GM12872 (cell line): ENCODE results near the gene SRGAP3.

Experiments used
- TF ChIP-seq, protein P1 (sequence below): IDR thresholded peaks from 3 replicates; pipeline ENCODE4 v1.5.1; 2011; ENCODE audit warnings: low read depth, mild to moderate bottlenecking, low read length, moderate library complexity; ENCODE audit not compliant: insufficient read depth

Gene SRGAP3

DNA sequence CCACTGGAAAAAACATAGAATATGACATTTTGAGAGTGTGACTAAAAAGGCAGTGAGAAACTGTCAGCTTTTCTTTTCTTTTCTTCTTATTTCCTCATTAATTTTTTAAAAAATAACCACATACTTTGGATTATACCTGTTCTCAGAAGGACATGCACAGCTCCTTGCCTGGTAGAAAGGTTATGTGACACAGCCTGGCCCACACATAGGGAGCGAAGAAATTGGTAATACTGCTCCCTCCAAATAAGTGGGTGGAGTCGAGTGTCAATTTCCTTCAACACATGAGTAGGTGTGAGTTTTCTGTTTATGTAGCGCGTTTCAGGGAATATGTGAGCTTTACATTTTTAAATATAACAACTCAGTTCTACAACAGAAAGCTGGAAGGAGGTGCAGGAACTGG lies 257.2 kb downstream of the SRGAP3 start:
- TF ChIP-seq, protein P1, sequence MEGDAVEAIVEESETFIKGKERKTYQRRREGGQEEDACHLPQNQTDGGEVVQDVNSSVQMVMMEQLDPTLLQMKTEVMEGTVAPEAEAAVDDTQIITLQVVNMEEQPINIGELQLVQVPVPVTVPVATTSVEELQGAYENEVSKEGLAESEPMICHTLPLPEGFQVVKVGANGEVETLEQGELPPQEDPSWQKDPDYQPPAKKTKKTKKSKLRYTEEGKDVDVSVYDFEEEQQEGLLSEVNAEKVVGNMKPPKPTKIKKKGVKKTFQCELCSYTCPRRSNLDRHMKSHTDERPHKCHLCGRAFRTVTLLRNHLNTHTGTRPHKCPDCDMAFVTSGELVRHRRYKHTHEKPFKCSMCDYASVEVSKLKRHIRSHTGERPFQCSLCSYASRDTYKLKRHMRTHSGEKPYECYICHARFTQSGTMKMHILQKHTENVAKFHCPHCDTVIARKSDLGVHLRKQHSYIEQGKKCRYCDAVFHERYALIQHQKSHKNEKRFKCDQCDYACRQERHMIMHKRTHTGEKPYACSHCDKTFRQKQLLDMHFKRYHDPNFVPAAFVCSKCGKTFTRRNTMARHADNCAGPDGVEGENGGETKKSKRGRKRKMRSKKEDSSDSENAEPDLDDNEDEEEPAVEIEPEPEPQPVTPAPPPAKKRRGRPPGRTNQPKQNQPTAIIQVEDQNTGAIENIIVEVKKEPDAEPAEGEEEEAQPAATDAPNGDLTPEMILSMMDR = no peak

DNA sequence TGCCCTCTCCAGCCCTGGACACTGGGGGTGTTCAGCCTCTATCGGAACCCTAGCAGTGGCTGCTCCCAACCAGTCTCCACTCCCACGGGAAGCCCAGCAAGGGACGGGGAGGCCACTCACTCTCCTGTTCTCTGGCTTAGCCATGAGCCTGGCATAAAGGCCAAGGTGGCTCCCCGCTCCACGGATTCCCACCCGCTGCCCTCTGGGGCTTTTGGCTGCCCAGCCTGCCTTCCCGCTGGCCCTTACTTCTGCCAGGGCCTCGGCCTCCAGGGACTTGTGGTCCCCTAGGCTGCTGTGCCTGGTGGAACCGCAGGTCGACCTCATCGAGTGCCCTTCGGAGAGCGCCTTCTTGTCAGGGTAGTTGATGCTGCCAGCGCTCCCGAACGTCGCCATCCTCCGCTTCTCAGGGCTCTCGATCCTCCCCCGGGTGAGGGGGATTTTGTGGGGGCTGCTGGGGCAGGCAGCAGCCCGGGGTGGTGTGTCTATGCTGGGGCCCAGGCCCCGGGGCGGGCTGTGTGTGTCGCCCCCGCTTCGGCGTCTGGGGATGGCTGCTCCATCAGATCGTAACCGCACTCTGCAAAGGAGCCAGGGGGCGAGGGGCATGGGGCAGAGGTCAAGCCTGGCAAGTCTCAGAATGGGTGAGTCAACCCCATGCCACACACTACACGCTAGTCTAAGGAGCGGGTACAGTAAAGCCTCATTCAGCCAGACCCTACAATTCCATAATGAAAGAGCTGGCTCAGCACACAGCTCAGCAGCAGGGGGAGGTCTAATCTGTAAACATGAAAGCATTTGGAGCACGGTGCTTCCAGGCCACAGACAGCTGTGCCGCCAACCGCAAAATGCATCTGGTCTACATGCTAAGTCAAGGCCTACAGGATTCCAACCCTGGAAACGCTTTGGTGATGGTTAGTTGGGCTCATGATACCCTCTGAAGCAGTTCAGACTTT lies 258.9 kb downstream of the SRGAP3 start:
- TF ChIP-seq, protein P1 = no peak

DNA sequence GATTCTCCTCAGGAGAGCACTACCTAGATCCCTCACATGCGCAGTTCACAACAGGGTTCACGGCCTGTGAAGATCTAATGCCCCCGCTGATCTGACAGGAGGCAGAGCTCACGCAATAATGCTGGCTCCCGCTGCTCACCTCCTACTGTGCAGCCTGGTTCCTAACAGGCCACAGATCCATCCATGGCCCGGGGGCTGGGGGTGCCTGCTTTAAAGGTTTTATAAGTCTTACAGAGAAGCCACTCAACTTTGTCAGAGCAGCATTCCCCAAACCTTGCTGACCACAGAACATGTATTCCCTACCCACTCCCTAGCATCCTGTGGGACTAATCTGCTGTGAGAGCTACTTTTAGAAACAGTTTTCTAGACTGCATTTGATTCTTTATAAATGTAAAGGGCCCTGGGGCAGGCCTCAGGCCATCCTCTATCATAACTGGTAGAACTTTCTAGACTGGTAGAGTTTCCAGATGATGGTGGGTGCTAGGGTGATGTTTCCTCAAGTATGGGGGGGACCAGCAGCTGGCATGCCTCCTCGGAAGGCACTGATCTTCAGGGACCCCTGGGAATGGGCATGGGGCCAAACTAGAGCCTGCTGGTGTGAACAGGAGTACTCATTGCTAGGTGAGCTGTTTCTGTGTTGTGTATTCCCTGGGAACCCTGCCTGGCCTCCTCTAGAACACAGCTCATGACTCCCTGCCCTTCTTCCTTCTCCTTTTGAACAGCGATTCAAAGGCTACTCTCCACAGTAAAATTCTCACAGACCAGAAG lies 260.5 kb downstream of the SRGAP3 start:
- TF ChIP-seq, protein P1 = no peak

DNA sequence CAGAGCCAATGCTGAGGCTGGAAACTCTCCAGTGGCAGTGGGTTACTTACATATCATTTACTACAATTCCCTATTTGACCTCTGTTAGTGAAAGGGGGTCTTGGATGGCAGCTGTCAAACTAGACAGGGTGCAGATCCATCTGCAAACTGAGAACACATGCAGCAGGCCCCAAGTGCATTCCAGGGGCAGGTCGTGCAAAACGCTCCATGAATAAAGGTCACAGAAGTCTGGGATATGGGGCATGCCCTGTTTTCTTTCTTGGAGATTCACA lies 261.1 kb downstream of the SRGAP3 start:
- TF ChIP-seq, protein P1 = no peak

DNA sequence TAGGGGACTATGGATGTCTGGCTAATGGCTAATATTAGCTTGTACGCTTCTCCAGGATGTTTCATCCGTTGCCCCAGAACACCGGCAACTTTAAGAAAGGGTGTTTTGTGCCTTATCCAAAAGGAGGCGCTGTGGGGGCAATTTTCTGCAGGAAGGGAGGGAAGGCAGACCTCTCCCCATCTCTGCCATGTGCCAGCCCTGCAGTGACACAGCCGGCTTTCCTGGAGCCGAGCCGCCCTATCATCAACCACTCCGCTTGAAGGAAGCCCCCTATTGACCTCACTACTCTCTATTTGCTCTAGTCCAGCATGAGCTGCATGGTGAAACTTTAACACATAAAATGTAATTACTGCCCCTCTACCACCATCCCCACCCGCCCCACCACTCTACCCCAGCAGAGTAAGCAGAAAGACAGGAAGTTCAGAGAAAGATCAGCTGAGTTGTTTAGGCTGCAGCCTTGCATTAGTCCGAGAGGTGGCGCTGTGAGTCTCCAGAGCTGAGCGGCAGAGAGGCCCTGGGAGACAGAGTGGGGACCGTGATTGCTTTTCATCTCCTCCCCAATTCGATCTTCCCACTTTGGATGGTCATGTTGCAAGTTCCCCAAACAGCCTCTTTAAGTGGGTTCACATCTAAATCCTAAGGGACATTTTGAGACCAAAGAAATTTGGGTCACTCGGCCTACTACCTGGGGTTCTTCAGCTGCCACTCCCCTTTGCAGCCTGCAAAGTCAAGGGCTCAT lies 261.6 kb downstream of the SRGAP3 start:
- TF ChIP-seq, protein P1 = peak; percentile 86

DNA sequence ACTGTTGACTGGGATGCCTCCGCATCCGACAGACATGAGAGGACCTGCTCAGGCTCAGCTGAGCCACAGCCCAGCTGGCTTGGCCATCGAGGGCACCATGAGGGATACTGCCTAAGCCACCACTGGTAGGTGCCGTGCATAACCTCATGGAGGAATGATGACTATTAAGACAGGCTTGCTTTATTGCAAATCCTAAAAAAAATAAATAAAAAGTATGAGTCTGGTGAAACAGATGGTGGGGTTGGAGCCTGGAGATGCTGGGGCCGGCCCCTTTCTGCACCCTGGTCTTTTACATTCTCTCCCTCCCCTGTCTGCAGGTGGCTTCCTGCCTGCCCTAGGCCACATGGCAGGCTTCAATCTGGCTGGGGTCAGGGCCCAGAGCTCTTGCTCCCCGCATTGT lies 262.2 kb downstream of the SRGAP3 start:
- TF ChIP-seq, protein P1 = no peak

DNA sequence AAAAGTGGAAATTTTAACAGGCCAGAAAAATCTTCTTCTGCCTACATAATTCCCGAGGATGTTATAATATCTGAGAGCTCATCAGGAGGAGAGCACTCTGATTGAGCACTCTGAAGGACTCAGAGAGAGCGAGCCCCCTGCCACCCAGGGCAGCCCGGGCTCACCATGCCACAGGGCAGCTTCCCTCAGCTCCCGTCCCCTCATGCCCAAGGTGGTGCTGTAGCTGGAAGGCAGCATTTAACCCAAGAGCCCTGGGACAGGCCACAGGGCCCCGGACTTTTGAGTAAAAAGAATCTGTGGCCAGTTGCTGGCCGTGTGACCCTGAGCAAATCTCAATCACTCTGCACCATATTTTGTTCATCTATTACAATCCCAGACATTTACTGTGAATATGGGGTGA lies 262.7 kb downstream of the SRGAP3 start:
- TF ChIP-seq, protein P1 = no peak
